GM12878 (cell line): ENCODE results near the gene IFNA1. TPM values are rescaled to one million over a fixed set of nuclear protein-coding genes. Genes with fewer than 3 reads are reported as not detected.

ENCODE experiments used
- ATAC-seq: fragments of 200-7000 bp; cut with Tn5 transposase; 3 replicates; pipeline ENCODE4 v1.9.1; 2020; ENCODE audit warnings: mild to moderate bottlenecking, moderate library complexity
- BruUV-seq: library from RNA; stranded (reverse); fragments of 400-500 nt; replicated peaks from 2 replicates; lab custom pipeline; 2021; lab: Mats Ljungman, UMichigan
- CTCF ChIA-PET: fragments of 300-600 bp; sonication (Branson Sonifier 250); formaldehyde crosslinking; extraction: SDS; loops from one replicate; lab custom pipeline; 2021; ENCODE audit warnings: inconsistent platforms; lab: Yijun Ruan, JAX
- POLR2A ChIA-PET: fragments of 350-600 bp; formaldehyde crosslinking; extraction: SDS; loops from one replicate; lab custom pipeline; 2021; ENCODE audit warnings: inconsistent platforms; lab: Charles Lee
- RAD21 ChIA-PET: fragments of 300-600 bp; sonication (Branson Sonifier 250); formaldehyde crosslinking; loops from one replicate; lab custom pipeline; 2023; ENCODE audit warnings: antibody characterized with exemption; ENCODE audit not compliant: unreplicated experiment; lab: Charles Lee
- SMC1A ChIA-PET: fragments of 300-600 bp; sonication (Branson Sonifier 250); formaldehyde crosslinking; loops from one replicate; lab custom pipeline; 2023; ENCODE audit not compliant: unreplicated experiment, uncharacterized antibody; lab: Charles Lee
- DNase-seq: peaks from one replicate; pipeline ENCODE4 v3.0.0-alpha.2; 2011; ENCODE audit warnings: low read depth, low spot score
- FAIRE-seq: peaks from 3 replicates; lab custom pipeline; 2011; peaks lifted over from hg19 to GRCh38; lab: Jason Lieb, UNC
- H2AFZ ChIP-seq: 2 replicates; pipeline ENCODE4 v1.6.0; 2011; ENCODE audit warnings: low read depth, low read length, control low read depth; ENCODE audit not compliant: control insufficient read depth
- H3K27ac ChIP-seq: 2 replicates; pipeline ENCODE4 v1.5.1; 2011; ENCODE audit warnings: control low read depth; ENCODE audit not compliant: control insufficient read depth, insufficient read depth
- H3K27me3 ChIP-seq, 2 experiments: replicated peaks in 1 of 2; 2 replicates each; pipeline versions ENCODE4 v1.6.0 to v1.6.1; 2011; ENCODE audit warnings: low read length in 1 of 2; ENCODE audit not compliant: control insufficient read depth in 2 of 2, insufficient read depth in 2 of 2
- H3K36me3 ChIP-seq, 2 experiments: 2 replicates each; pipeline ENCODE4 v1.5.1; 2011; ENCODE audit warnings: low read length in 1 of 2; ENCODE audit not compliant: control insufficient read depth in 2 of 2, insufficient read depth in 2 of 2
- H3K4me1 ChIP-seq: 2 replicates; pipeline ENCODE4 v1.6.1; 2011; ENCODE audit warnings: mild to moderate bottlenecking, low read length, moderate library complexity, mixed read lengths; ENCODE audit not compliant: control insufficient read depth, insufficient read depth
- H3K4me2 ChIP-seq: 2 replicates; pipeline ENCODE4 v1.6.0; 2011; ENCODE audit warnings: control low read depth; ENCODE audit not compliant: control insufficient read depth, insufficient read depth
- H3K4me3 ChIP-seq: fragments of 200-600 bp; sonication (generic); 2 replicates; pipeline ENCODE4 v1.5.1; 2016
- H3K79me2 ChIP-seq: 2 replicates; pipeline ENCODE4 v1.6.0; 2011; ENCODE audit warnings: low read length; ENCODE audit not compliant: control insufficient read depth, insufficient read depth
- H3K9ac ChIP-seq: 2 replicates; pipeline ENCODE4 v1.8.0; 2011; ENCODE audit warnings: low read length, control low read depth, mixed read lengths; ENCODE audit not compliant: control insufficient read depth, insufficient read depth
- H3K9me3 ChIP-seq: replicated peaks from 3 replicates; pipeline ENCODE4 v1.5.1; 2011; ENCODE audit warnings: mild to moderate bottlenecking, low read length; ENCODE audit not compliant: control insufficient read depth, insufficient read depth
- H4K20me1 ChIP-seq: 2 replicates; pipeline ENCODE4 v1.6.0; 2011; ENCODE audit not compliant: control insufficient read depth, insufficient read depth
- CEBPB ChIP-seq, 2 experiments: fragments of 150-350 bp in 1 of 2; IDR thresholded peaks; 2 replicates each; pipeline ENCODE4 v1.6.1; 2012 to 2014; ENCODE audit warnings: low read depth in 2 of 2, low read length in 2 of 2, borderline replicate concordance in 1 of 2, inconsistent platforms in 1 of 2
- DPF2 ChIP-seq: fragments of 450-650 bp; IDR thresholded peaks from 2 replicates; pipeline ENCODE4 v1.6.1; 2017; ENCODE audit warnings: mild to moderate bottlenecking
- HDGF ChIP-seq: fragments of 450-650 bp; IDR thresholded peaks from 2 replicates; pipeline ENCODE4 v1.6.1; 2016; ENCODE audit warnings: antibody characterized with exemption
- IRF4 ChIP-seq: IDR thresholded peaks from 2 replicates; pipeline ENCODE4 v1.6.1; 2011; ENCODE audit warnings: low read depth, low read length
- SREBF1 ChIP-seq: IDR thresholded peaks from 2 replicates; pipeline ENCODE4 v1.6.1; 2012; ENCODE audit warnings: mild to moderate bottlenecking, low read length
- WGBS: methylation state at CpG from one replicate; pipeline ENCODE4 v1.1.6; 2016; ENCODE audit warnings: low lambda C conversion rate; ENCODE audit not compliant: insufficient replicate concordance, insufficient coverage; ENCODE audit errors: missing lambda C conversion rate; 5-methylcytosine and 5-hydroxymethylcytosine counted together
- in situ Hi-C: fragments of 300-500 bp; cut with MboI; formaldehyde crosslinking; loops from 9 replicates; pipeline ENCODE4 v1.14.3; 2018; ENCODE audit warnings: mixed read lengths
- intact Hi-C: fragments of 100-400 bp; cut with micrococcal nuclease; formaldehyde crosslinking; loops from one replicate; pipeline ENCODE4 v1.14.2; 2022; ENCODE audit not compliant: unreplicated experiment
- polyA plus RNA-seq, 11 experiments: library from polyadenylated mRNA; depleted of rRNA in 4 of 11; unstranded in 6 of 11; stranded (reverse) in 5 of 11; fragments of >200 nt; fragmentation: Nextera tagmentation in 4 of 11; fragmentation: Illumina TruSeq in 1 of 11; extraction: Ambion mirVana in 4 of 11; extraction: Trizol in 1 of 11; gene quantifications; 1 replicate in 1 of 11; 2 replicates in 10 of 11; pipeline versions ENCODE4 v1.2.1 to v1.2.3, GENCODE V29; 2011 to 2016; ENCODE audit warnings: inconsistent platforms in 2 of 11, missing spikeins in 2 of 11, low read depth in 1 of 11
- total RNA-seq, 4 experiments: library from RNA; depleted of rRNA in 3 of 4; stranded (reverse); fragments of >200 nt in 3 of 4; fragmentation: Illumina TruSeq in 1 of 4; extraction: Trizol in 1 of 4; gene quantifications; 2 replicates each; pipeline versions ENCODE4 v1.2.1 to v1.2.3, GENCODE V29; 2013 to 2021
- TF ChIP-seq, protein P1 (sequence below): fragments of 450-650 bp; IDR thresholded peaks from 2 replicates; pipeline ENCODE4 v1.6.1; 2017; ENCODE audit warnings: mild to moderate bottlenecking, moderate library complexity

IFNA1 gene
- total and polyA plus RNA-seq, 10 of the 15 experiments (the other 5 are each of a cell fraction or from before 2014, with no cell fraction given), result not detected

DNA sequence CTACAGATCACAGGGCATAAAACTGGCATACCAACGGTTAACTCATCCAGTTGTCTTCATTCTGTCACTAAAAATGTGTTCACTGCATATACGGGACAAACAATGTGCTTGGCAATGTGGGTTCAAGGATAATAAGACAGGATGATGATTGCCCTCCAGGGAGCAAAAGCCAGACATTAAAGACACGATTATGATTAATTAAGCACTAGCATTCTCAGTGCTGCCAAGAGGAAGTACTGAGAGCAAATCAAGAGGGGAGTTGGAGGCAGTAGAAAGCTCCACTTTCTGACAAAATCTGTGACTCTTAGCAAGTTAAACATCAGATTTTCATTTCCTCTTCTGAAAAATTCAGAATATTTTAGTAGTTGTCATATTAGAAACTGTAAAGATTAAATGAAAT is 40.3 kb upstream of the IFNA1 start:
- SMC1A ChIA-PET, result interaction anchor here (1.2 to 4.4 kb wide), 3 partner anchors 66 to 74 kb away, joined by 3 to 21 read pairs (median 10); partner anchors contain the start of gene KLHL9
- no peak overlapping the region for H3K4me2 ChIP-seq
- no peaks in the 10 kb centered on the region for H3K36me3 ChIP-seq
- H3K9me3 ChIP-seq, result no peaks in the 10 kb centered on the region
- RAD21 ChIA-PET, result interaction anchor here (0.7 to 1.1 kb wide), 3 partner anchors 59 to 74 kb away, joined by 3 to 4 read pairs (median 3); no protein-coding TSS in a partner anchor
- no peak overlapping the region for H2AFZ ChIP-seq
- no peak overlapping the region for H3K4me3 ChIP-seq
- intact Hi-C loops (no loop called here), in situ Hi-C loops (no loop called here)
- H4K20me1 ChIP-seq, result no peaks in the 10 kb centered on the region
- POLR2A ChIA-PET, result no interaction called here
- 17% methylated on average over 3 of the region's 3 CpGs for WGBS
- H3K27me3 ChIP-seq, result peaks cover 0 to 2% of the 10 kb centered on the region in 2 experiments; a peak in 2 of 4 replicates
- ATAC-seq (0 out of 3 replicates have a peak, but pooled peaks have one; percentile 10), DNase-seq (no peak), FAIRE-seq (no peak)
- TF ChIP-seq DPF2 (no peak), SREBF1 (no peak), IRF4 (no peak), HDGF (no peak), CEBPB (IDR thresholded peaks at IDR 0.05; ENCODE audit: borderline replicate concordance in 1 of 2, low read depth in 2 of 2, low read length in 2 of 2) (no peak)
- TF ChIP-seq, protein P1, sequence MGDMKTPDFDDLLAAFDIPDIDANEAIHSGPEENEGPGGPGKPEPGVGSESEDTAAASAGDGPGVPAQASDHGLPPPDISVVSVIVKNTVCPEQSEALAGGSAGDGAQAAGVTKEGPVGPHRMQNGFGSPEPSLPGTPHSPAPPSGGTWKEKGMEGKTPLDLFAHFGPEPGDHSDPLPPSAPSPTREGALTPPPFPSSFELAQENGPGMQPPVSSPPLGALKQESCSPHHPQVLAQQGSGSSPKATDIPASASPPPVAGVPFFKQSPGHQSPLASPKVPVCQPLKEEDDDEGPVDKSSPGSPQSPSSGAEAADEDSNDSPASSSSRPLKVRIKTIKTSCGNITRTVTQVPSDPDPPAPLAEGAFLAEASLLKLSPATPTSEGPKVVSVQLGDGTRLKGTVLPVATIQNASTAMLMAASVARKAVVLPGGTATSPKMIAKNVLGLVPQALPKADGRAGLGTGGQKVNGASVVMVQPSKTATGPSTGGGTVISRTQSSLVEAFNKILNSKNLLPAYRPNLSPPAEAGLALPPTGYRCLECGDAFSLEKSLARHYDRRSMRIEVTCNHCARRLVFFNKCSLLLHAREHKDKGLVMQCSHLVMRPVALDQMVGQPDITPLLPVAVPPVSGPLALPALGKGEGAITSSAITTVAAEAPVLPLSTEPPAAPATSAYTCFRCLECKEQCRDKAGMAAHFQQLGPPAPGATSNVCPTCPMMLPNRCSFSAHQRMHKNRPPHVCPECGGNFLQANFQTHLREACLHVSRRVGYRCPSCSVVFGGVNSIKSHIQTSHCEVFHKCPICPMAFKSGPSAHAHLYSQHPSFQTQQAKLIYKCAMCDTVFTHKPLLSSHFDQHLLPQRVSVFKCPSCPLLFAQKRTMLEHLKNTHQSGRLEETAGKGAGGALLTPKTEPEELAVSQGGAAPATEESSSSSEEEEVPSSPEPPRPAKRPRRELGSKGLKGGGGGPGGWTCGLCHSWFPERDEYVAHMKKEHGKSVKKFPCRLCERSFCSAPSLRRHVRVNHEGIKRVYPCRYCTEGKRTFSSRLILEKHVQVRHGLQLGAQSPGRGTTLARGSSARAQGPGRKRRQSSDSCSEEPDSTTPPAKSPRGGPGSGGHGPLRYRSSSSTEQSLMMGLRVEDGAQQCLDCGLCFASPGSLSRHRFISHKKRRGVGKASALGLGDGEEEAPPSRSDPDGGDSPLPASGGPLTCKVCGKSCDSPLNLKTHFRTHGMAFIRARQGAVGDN, result no peak
- peaks cover 3% of the 10 kb centered on the region; the same call in 1 of the 2 replicates for H3K4me1 ChIP-seq
- H3K27ac ChIP-seq, result no peak overlapping the region
- CTCF ChIA-PET, result interaction anchor here (1.7 to 2.6 kb wide), 3 partner anchors 21 to 74 kb away, joined by 8 to 15 read pairs (median 9); partner anchors contain the start of gene KLHL9
- no peaks in the 10 kb centered on the region; the same call in 1 of the 2 replicates for H3K79me2 ChIP-seq
- H3K9ac ChIP-seq, result no peak overlapping the region
- BruUV-seq, result no TSS peak
